Body of pancreas (tissue), 4 donors: ENCODE results near the gene SLC41A1. TPM values are rescaled to one million over a fixed set of nuclear protein-coding genes. Genes with fewer than 3 reads are reported as not detected.

ENCODE experiments used
- ATAC-seq: fragments of 150-250 bp; one replicate; pipeline ENCODE4 v1.9.1; 2016
- DNase-seq, 4 donors: peaks; one replicate each; pipeline ENCODE4 v3.0.0-alpha.2; 2019
- H3K27ac ChIP-seq, 4 donors: fragments of 200-600 bp; sonication (generic); 1 replicate in 3 of 4; 2 replicates in 1 of 4; pipeline versions ENCODE4 v1.5.1 to v1.6.1; 2016 to 2019; ENCODE audit warnings: mild to moderate bottlenecking in 1 of 4, mixed read lengths in 1 of 4, moderate library complexity in 1 of 4
- H3K27me3 ChIP-seq, 2 donors: fragments of 200-600 bp; sonication (generic); one replicate each; pipeline ENCODE4 v1.6.0; 2016; ENCODE audit warnings: mild to moderate bottlenecking in 1 of 2
- H3K36me3 ChIP-seq, 2 donors: fragments of 200-600 bp; sonication (generic); replicated peaks in 1 of 2; 2 replicates each; pipeline ENCODE4 v1.5.1; 2016; ENCODE audit warnings: low read depth in 2 of 2; ENCODE audit not compliant: insufficient read depth in 1 of 2
- H3K4me1 ChIP-seq: fragments of 200-600 bp; sonication (generic); one replicate; pipeline ENCODE4 v1.6.0; 2016
- H3K4me3 ChIP-seq, 2 donors: fragments of 200-600 bp; sonication (generic); 1 replicate in 1 of 2; 2 replicates in 1 of 2; pipeline ENCODE4 v1.5.1; 2016 to 2019
- H3K9me3 ChIP-seq, 3 donors: fragments of 200-600 bp; sonication (generic); 1 replicate in 2 of 3; 2 replicates in 1 of 3; pipeline ENCODE4 v1.5.1; 2016
- CTCF ChIP-seq, 7 experiments: fragments of 450-650 bp in 4 of 7; fragments of 200-600 bp in 3 of 7; sonication (generic) in 3 of 7; IDR thresholded peaks; one replicate each; pipeline ENCODE4 v1.5.1; 2016 to 2019; ENCODE audit warnings: antibody characterized with exemption in 7 of 7
- POLR2A ChIP-seq, 3 donors: fragments of 450-650 bp; IDR thresholded peaks; one replicate each; pipeline ENCODE4 v1.6.1; 2016; ENCODE audit warnings: antibody characterized with exemption in 3 of 3, mild to moderate bottlenecking in 2 of 3
- WGBS, 2 donors: methylation state at CpG; one replicate each; pipeline ENCODE4 v1.1.5; 2017; 5-methylcytosine and 5-hydroxymethylcytosine counted together
- intact Hi-C: fragments of 100-400 bp; cut with DNase I; formaldehyde crosslinking; loops from one replicate; pipeline ENCODE4 v1.15.1; 2023
- total RNA-seq, 2 donors: library from RNA; depleted of rRNA; stranded (reverse); fragments of >200 nt; gene quantifications; one replicate each; pipeline ENCODE4 v1.1.0, GENCODE V29; 2016

The SLC41A1 gene
- total RNA-seq, 2 donors from 2014 or later, result 36.9 to 41.8 TPM

- no peak for TF ChIP-seq POLR2A (IDR thresholded peaks at IDR 0.05)
- TF ChIP-seq CTCF (IDR thresholded peaks at IDR 0.05), result no peak
- no peak overlapping the region for H3K27ac ChIP-seq
- H3K27me3 ChIP-seq, result no peaks in the 10 kb centered on the region
- no peaks in the 10 kb centered on the region for H3K36me3 ChIP-seq
- no peak overlapping the region for H3K4me3 ChIP-seq
- H3K9me3 ChIP-seq, result no peaks in the 10 kb centered on the region
- DNase-seq (no peak), ATAC-seq (no peak)
- whole genome bisulfite sequencing, 2 donors, result 74 to 80% methylated on average over 4 of the region's 4 CpGs
- no peaks in the 10 kb centered on the region for H3K4me1 ChIP-seq
- intact Hi-C loops, result no loop called here
Observed at GRCh38 chr1:205782627-205783432, 30.2 kb downstream of the SLC41A1 start.

GRCh38 chr1:205780335-205780734 lies 32.7 kb downstream of the SLC41A1 start:
- Histone ChIP-seq H3K27me3 (no peaks in the 10 kb centered on the region), H3K36me3 (no peaks in the 10 kb centered on the region), H3K27ac (no peak overlapping the region), H3K9me3 (no peaks in the 10 kb centered on the region), H3K4me1 (peaks cover 6% of the 10 kb centered on the region), H3K4me3 (no peak overlapping the region)
- DNase-seq, result no peak
- 87 to 91% methylated on average over 5 of the region's 5 CpGs for WGBS, 2 donors
- intact Hi-C loops, result no loop called here
- no peak for ATAC-seq
- no peak for TF ChIP-seq CTCF (IDR thresholded peaks at IDR 0.05)
- TF ChIP-seq POLR2A (IDR thresholded peaks at IDR 0.05), result no peak

GRCh38 chr1:205777994-205778393 lies 35.0 kb downstream of the SLC41A1 start:
- no peaks in the 10 kb centered on the region for H3K9me3 ChIP-seq
- no peaks in the 10 kb centered on the region for H3K27me3 ChIP-seq
- TF ChIP-seq POLR2A (IDR thresholded peaks at IDR 0.05) (no peak), CTCF (IDR thresholded peaks at IDR 0.05) (no peak)
- H3K36me3 ChIP-seq, result no peaks in the 10 kb centered on the region
- intact Hi-C loops, result no loop called here
- whole genome bisulfite sequencing, 2 donors, result 61 to 63% methylated on average over 2 of the region's 2 CpGs
- no peak overlapping the region for H3K4me3 ChIP-seq
- H3K27ac ChIP-seq, result no peak overlapping the region
- ATAC-seq, result no peak
- H3K4me1 ChIP-seq, result peaks cover 13% of the 10 kb centered on the region
- no peak for DNase-seq

GRCh38 chr1:205775717-205776056 lies 37.3 kb downstream of the SLC41A1 start:
- Histone ChIP-seq H3K36me3 (no peaks in the 10 kb centered on the region), H3K9me3 (no peaks in the 10 kb centered on the region), H3K27me3 (no peaks in the 10 kb centered on the region), H3K4me3 (no peak overlapping the region), H3K27ac (no peak overlapping the region), H3K4me1 (peaks cover 13% of the 10 kb centered on the region)
- ATAC-seq, result peak; percentile 30
- intact Hi-C loops, result no loop called here
- TF ChIP-seq CTCF (IDR thresholded peaks at IDR 0.05) (no peak), POLR2A (IDR thresholded peaks at IDR 0.05) (no peak)
- no peak for DNase-seq
